Liver (tissue), 9 donors: ENCODE measurements around the gene CEP350. TPM values are rescaled to one million over a fixed set of nuclear protein-coding genes. Genes with fewer than 3 reads are reported as not detected.

Experiments used
- DNase-seq: peaks from one replicate; pipeline ENCODE4 v3.0.0-alpha.2; 2017; ENCODE audit warnings: low spot score
- H3K27ac ChIP-seq, 2 donors: one replicate each; pipeline ENCODE4 v1.7.0; 2013; ENCODE audit warnings: inconsistent platforms in 2 of 2, low read length in 2 of 2, control low read depth in 1 of 2, low read depth in 1 of 2, mild to moderate bottlenecking in 1 of 2
- H3K27me3 ChIP-seq, 4 donors: one replicate each; pipeline versions ENCODE4 v1.6.1 to v1.7.0; 2013; ENCODE audit warnings: low read length in 3 of 4, inconsistent platforms in 1 of 4, mild to moderate bottlenecking in 1 of 4, moderate library complexity in 1 of 4; ENCODE audit not compliant: control insufficient read depth in 4 of 4, insufficient read depth in 4 of 4
- H3K36me3 ChIP-seq, 4 donors: one replicate each; pipeline versions ENCODE4 v1.6.1 to v1.7.0; 2013; ENCODE audit warnings: low read length in 3 of 4, mild to moderate bottlenecking in 3 of 4, low read depth in 1 of 4, moderate library complexity in 1 of 4; ENCODE audit not compliant: control insufficient read depth in 4 of 4, insufficient read depth in 3 of 4
- H3K4me1 ChIP-seq, 4 donors: one replicate each; pipeline versions ENCODE4 v1.6.1 to v1.7.0; 2013; ENCODE audit warnings: low read length in 3 of 4, mild to moderate bottlenecking in 3 of 4, moderate library complexity in 1 of 4; ENCODE audit not compliant: control insufficient read depth in 4 of 4, insufficient read depth in 4 of 4
- H3K4me3 ChIP-seq, 3 donors: one replicate each; pipeline versions ENCODE4 v1.6.1 to v1.7.0; 2013; ENCODE audit warnings: low read length in 3 of 3, control low read depth in 1 of 3, low read depth in 1 of 3, mild to moderate bottlenecking in 1 of 3
- H3K9ac ChIP-seq, 2 donors: one replicate each; pipeline ENCODE4 v1.7.0; 2013; ENCODE audit warnings: low read length in 2 of 2, mild to moderate bottlenecking in 2 of 2, moderate library complexity in 2 of 2, control low read depth in 1 of 2, low read depth in 1 of 2
- H3K9me3 ChIP-seq, 4 donors: one replicate each; pipeline versions ENCODE4 v1.6.1 to v1.7.0; 2013; ENCODE audit warnings: low read length in 3 of 4; ENCODE audit not compliant: control insufficient read depth in 4 of 4
- EGR1 ChIP-seq, 2 donors: IDR thresholded peaks; 2 replicates each; pipeline ENCODE4 v1.6.1; 2016 to 2018; ENCODE audit warnings: antibody characterized with exemption in 2 of 2, low read depth in 2 of 2
- FOXA1 ChIP-seq: IDR thresholded peaks from 2 replicates; pipeline ENCODE4 v1.6.1; 2016; ENCODE audit warnings: antibody characterized with exemption
- FOXA2 ChIP-seq: IDR thresholded peaks from 2 replicates; pipeline ENCODE4 v1.6.1; 2016; ENCODE audit warnings: antibody characterized with exemption
- GABPA ChIP-seq, 2 donors: IDR thresholded peaks in 1 of 2; conservative IDR thresholded peaks in 1 of 2; 2 replicates each; pipeline ENCODE4 v1.6.1; 2016; ENCODE audit warnings: antibody characterized with exemption in 2 of 2, mild to moderate bottlenecking in 1 of 2, moderate library complexity in 1 of 2
- HNF4A ChIP-seq, 2 donors: conservative IDR thresholded peaks; 2 replicates each; pipeline ENCODE4 v1.6.1; 2016; ENCODE audit warnings: antibody characterized with exemption in 2 of 2, mild to moderate bottlenecking in 2 of 2
- HNF4G ChIP-seq: IDR thresholded peaks from 2 replicates; pipeline ENCODE4 v1.6.1; 2016; ENCODE audit warnings: antibody characterized with exemption
- JUND ChIP-seq, 2 donors: IDR thresholded peaks; 2 replicates each; pipeline ENCODE4 v1.6.1; 2016; ENCODE audit warnings: antibody characterized with exemption in 2 of 2
- NR2F2 ChIP-seq: IDR thresholded peaks from 2 replicates; pipeline ENCODE4 v1.6.1; 2016; ENCODE audit warnings: antibody characterized with exemption
- RAD21 ChIP-seq, 2 donors: IDR thresholded peaks; 2 replicates each; pipeline ENCODE4 v1.6.1; 2016; ENCODE audit warnings: antibody characterized with exemption in 2 of 2, mild to moderate bottlenecking in 2 of 2
- RXRA ChIP-seq, 2 donors: IDR thresholded peaks; 2 replicates each; pipeline ENCODE4 v1.6.1; 2017 to 2018; ENCODE audit warnings: antibody characterized with exemption in 2 of 2, mild to moderate bottlenecking in 1 of 2
- SP1 ChIP-seq: IDR thresholded peaks from 2 replicates; pipeline ENCODE4 v1.6.1; 2018; ENCODE audit warnings: antibody characterized with exemption, mild to moderate bottlenecking
- TAF1 ChIP-seq: conservative IDR thresholded peaks from 2 replicates; pipeline ENCODE4 v1.6.1; 2016; ENCODE audit warnings: antibody characterized with exemption, mild to moderate bottlenecking
- YY1 ChIP-seq: IDR thresholded peaks from 2 replicates; pipeline ENCODE4 v1.6.1; 2016; ENCODE audit warnings: antibody characterized with exemption, mild to moderate bottlenecking
- WGBS: extraction: QIAGEN DNeasy Blood & Tissue Kit; methylation state at CpG from one replicate; pipeline ENCODE4 v1.1.7; 2013; 5-methylcytosine and 5-hydroxymethylcytosine counted together
- polyA plus RNA-seq, 2 donors: library from polyadenylated mRNA; stranded (reverse) in 1 of 2; unstranded in 1 of 2; fragments of 200-250 nt in 1 of 2; fragments of >200 nt in 1 of 2; fragmentation: Nextera tagmentation in 1 of 2; extraction: Ambion mirVana in 1 of 2; gene quantifications; one replicate each; pipeline versions ENCODE4 v1.2.1 to v1.2.3, GENCODE V29; 2013 to 2015
- total RNA-seq, 2 donors: library from RNA; depleted of rRNA; stranded (reverse); fragments of >200 nt; gene quantifications; one replicate each; pipeline ENCODE4 v1.2.3, GENCODE V29; 2014
- TF ChIP-seq, protein P1 (sequence below): IDR thresholded peaks from 2 replicates; pipeline ENCODE4 v1.6.1; 2016; ENCODE audit warnings: antibody characterized with exemption
- TF ChIP-seq, protein P2 (sequence below): IDR thresholded peaks from 2 replicates; pipeline ENCODE4 v1.6.1; 2016; ENCODE audit warnings: antibody characterized with exemption
- TF ChIP-seq, protein P3 (sequence below): fragments of 150-350 bp; IDR thresholded peaks from 2 replicates; pipeline ENCODE4 v1.5.1; 2017; ENCODE audit warnings: improper control_type of control experiment, low read depth, low read length; ENCODE audit not compliant: missing input control
- TF ChIP-seq, protein P4 (sequence below): IDR thresholded peaks from 2 replicates; pipeline ENCODE4 v1.6.1; 2016; ENCODE audit warnings: antibody characterized with exemption, mild to moderate bottlenecking
- donor health status: healthy.
- donor health status: healthy.
- donor health status: healthy.
- donor health status: healthy.
- donor health status: healthy.

The CEP350 gene
- total and polyA plus RNA-seq, 4 donors, result 4.5 to 49.0 (median 18.9) TPM

DNA sequence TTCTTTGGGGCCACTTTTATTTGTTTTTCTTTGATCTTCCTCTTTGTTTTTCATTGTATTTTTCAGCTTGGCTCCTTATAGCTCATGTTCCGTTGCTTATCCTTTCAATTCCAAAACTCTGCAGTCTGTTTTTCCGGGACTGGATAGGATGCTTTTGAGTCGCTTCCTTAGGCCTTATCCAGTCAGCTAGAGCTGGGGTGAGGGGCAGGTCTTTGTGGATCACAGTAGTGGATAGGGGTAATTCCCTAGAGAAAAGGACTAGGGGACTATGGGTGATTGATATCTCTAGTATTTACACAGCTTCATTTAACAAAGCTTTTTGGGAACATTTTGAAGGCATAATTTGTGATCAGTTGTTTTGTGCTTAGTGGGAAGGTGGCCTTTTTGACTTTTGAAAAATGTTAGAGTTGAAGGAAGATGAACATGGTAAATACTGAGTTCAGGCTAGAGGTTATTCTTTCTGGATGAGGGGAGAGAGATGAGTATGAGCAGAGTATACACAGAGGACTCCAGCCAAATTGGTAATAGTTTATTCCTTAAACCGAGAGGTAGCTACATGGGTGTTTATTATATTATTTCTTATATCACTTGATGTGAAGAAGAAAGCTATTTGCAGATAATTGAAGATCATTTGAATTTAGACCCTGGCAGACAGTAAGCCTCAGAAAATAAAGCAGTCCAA lies 22.5 kb downstream of the CEP350 start:
- WGBS, result 78% methylated on average over 4 of the region's 4 CpGs
- TF ChIP-seq SP1, result no peak
- TF ChIP-seq, protein P1, sequence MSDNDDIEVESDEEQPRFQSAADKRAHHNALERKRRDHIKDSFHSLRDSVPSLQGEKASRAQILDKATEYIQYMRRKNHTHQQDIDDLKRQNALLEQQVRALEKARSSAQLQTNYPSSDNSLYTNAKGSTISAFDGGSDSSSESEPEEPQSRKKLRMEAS, result no peak
- no peaks in the 10 kb centered on the region for H3K9me3 ChIP-seq
- no peak for DNase-seq
- H3K4me3 ChIP-seq, result no peak overlapping the region
- no peak overlapping the region for H3K9ac ChIP-seq
- H3K27me3 ChIP-seq, result no peaks in the 10 kb centered on the region
- no peak overlapping the region for H3K27ac ChIP-seq
- no peaks in the 10 kb centered on the region for H3K36me3 ChIP-seq
- peaks cover 0 to 3% (median 1%) of the 10 kb centered on the region in 4 donors for H3K4me1 ChIP-seq

DNA sequence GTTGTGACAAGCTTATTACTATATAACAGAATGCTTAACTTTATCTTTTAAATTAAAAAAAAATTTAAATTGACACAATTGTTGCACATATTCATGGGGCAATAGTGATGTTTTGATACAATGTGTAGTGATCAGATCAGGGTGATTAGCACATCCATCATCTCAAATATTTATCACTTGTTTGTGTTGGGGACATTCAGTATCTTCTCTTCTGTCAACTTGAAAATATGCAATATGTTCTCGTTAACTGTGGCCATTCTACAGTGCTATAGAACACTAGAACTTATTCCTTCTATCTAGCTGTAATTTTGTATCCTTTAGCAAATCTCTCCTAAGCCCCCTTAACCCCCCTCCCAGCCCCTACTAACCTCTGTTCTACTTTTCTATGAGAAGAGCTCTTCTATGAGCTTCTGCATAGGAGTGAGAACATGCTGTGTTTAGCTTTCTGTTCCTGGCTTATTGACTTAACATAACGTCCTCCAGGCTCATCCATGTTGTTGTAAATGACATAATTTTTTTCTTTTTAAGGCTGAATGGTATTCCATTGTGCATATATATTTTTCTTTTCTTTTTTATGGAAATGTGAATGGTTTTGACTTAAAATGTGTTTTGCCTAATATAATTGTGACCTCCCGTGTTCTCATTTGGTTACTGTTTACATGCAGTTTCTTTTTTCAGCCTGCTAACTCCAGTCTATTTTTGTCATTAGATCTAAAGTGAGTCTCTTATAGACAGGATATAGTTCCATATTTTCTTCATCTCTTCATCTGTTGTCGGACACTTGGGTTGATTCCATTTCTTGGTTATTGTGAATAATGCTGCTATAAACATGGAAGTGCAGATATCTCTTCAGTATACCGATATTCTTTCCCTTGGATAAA lies 23.8 kb downstream of the CEP350 start:
- no peak overlapping the region for H3K4me3 ChIP-seq
- H3K9ac ChIP-seq, result no peak overlapping the region
- no peaks in the 10 kb centered on the region for H3K36me3 ChIP-seq
- peaks cover 0 to 3% (median 1%) of the 10 kb centered on the region in 4 donors for H3K4me1 ChIP-seq
- no peaks in the 10 kb centered on the region for H3K27me3 ChIP-seq
- TF ChIP-seq FOXA1, result no peak
- no peak for TF ChIP-seq YY1
- TF ChIP-seq, protein P2, sequence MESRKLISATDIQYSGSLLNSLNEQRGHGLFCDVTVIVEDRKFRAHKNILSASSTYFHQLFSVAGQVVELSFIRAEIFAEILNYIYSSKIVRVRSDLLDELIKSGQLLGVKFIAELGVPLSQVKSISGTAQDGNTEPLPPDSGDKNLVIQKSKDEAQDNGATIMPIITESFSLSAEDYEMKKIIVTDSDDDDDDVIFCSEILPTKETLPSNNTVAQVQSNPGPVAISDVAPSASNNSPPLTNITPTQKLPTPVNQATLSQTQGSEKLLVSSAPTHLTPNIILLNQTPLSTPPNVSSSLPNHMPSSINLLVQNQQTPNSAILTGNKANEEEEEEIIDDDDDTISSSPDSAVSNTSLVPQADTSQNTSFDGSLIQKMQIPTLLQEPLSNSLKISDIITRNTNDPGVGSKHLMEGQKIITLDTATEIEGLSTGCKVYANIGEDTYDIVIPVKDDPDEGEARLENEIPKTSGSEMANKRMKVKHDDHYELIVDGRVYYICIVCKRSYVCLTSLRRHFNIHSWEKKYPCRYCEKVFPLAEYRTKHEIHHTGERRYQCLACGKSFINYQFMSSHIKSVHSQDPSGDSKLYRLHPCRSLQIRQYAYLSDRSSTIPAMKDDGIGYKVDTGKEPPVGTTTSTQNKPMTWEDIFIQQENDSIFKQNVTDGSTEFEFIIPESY, result no peak
- TF ChIP-seq RAD21 (IDR thresholded peaks at IDR 0.05), result no peak
- TF ChIP-seq GABPA (IDR thresholded peaks at IDR 0.05 in 1 of 2, conservative IDR thresholded peaks at IDR 0.05 in 1 of 2), result no peak
- no peak for TF ChIP-seq TAF1
- TF ChIP-seq EGR1 (IDR thresholded peaks at IDR 0.05; ENCODE audit: low read depth in 2 of 2), result no peak
- TF ChIP-seq, protein P3, sequence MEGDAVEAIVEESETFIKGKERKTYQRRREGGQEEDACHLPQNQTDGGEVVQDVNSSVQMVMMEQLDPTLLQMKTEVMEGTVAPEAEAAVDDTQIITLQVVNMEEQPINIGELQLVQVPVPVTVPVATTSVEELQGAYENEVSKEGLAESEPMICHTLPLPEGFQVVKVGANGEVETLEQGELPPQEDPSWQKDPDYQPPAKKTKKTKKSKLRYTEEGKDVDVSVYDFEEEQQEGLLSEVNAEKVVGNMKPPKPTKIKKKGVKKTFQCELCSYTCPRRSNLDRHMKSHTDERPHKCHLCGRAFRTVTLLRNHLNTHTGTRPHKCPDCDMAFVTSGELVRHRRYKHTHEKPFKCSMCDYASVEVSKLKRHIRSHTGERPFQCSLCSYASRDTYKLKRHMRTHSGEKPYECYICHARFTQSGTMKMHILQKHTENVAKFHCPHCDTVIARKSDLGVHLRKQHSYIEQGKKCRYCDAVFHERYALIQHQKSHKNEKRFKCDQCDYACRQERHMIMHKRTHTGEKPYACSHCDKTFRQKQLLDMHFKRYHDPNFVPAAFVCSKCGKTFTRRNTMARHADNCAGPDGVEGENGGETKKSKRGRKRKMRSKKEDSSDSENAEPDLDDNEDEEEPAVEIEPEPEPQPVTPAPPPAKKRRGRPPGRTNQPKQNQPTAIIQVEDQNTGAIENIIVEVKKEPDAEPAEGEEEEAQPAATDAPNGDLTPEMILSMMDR, result no peak
- no peak for TF ChIP-seq RXRA (IDR thresholded peaks at IDR 0.05)
- TF ChIP-seq FOXA2, result no peak
- TF ChIP-seq JUND (IDR thresholded peaks at IDR 0.05), result no peak
- no peak for TF ChIP-seq NR2F2
- TF ChIP-seq, protein P4, sequence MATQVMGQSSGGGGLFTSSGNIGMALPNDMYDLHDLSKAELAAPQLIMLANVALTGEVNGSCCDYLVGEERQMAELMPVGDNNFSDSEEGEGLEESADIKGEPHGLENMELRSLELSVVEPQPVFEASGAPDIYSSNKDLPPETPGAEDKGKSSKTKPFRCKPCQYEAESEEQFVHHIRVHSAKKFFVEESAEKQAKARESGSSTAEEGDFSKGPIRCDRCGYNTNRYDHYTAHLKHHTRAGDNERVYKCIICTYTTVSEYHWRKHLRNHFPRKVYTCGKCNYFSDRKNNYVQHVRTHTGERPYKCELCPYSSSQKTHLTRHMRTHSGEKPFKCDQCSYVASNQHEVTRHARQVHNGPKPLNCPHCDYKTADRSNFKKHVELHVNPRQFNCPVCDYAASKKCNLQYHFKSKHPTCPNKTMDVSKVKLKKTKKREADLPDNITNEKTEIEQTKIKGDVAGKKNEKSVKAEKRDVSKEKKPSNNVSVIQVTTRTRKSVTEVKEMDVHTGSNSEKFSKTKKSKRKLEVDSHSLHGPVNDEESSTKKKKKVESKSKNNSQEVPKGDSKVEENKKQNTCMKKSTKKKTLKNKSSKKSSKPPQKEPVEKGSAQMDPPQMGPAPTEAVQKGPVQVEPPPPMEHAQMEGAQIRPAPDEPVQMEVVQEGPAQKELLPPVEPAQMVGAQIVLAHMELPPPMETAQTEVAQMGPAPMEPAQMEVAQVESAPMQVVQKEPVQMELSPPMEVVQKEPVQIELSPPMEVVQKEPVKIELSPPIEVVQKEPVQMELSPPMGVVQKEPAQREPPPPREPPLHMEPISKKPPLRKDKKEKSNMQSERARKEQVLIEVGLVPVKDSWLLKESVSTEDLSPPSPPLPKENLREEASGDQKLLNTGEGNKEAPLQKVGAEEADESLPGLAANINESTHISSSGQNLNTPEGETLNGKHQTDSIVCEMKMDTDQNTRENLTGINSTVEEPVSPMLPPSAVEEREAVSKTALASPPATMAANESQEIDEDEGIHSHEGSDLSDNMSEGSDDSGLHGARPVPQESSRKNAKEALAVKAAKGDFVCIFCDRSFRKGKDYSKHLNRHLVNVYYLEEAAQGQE, result no peak
- no peak for TF ChIP-seq SP1
- TF ChIP-seq, protein P1, result no peak
- no peak for TF ChIP-seq HNF4G
- no peak for TF ChIP-seq HNF4A (conservative IDR thresholded peaks at IDR 0.05)
- H3K27ac ChIP-seq, result no peak overlapping the region
- H3K9me3 ChIP-seq, result no peaks in the 10 kb centered on the region
- 76% methylated on average over 5 of the region's 5 CpGs for WGBS
- DNase-seq, result no peak
